ENCODE data around the gene CACNA1G. TPM values are rescaled to one million over a fixed set of nuclear protein-coding genes. Genes with fewer than 3 reads are reported as not detected.

The CACNA1G gene
- total RNA-seq, 1 donor from 2014 or later: 0.21 TPM

GRCh38 chr17:50632637-50633036 lies 72.1 kb downstream of the CACNA1G start:
- intact Hi-C loops (cut with DNase I): no loop called here
- Histone ChIP-seq H3K9me3 (no peaks in the 10 kb centered on the region), H3K4me1 (peaks cover 38% of the 10 kb centered on the region), H3K27ac (no peak overlapping the region), H3K36me3 (no peaks in the 10 kb centered on the region), H3K4me3 (no peak overlapping the region), H3K27me3 (ENCODE audit: low read depth) (peaks cover 51% of the 10 kb centered on the region)
- ATAC-seq: no peak
- TF ChIP-seq CTCF (IDR thresholded peaks at IDR 0.05): no peak
- DNase-seq: no peak

- Histone ChIP-seq H3K36me3 (no peaks in the 10 kb centered on the region), H3K9me3 (no peaks in the 10 kb centered on the region), H3K27ac (no peak overlapping the region), H3K4me1 (peaks cover 41% of the 10 kb centered on the region), H3K4me3 (no peak overlapping the region), H3K27me3 (ENCODE audit: low read depth) (peaks cover 40% of the 10 kb centered on the region)
- ATAC-seq (no peak), DNase-seq (no peak)
- intact Hi-C loops (cut with DNase I): no loop called here
- no peak for TF ChIP-seq CTCF (IDR thresholded peaks at IDR 0.05)
Observed at GRCh38 chr17:50633683-50634082, 73.2 kb downstream of the CACNA1G start.

- H3K9me3 ChIP-seq: no peaks in the 10 kb centered on the region
- peak; percentile 77 for DNase-seq
- H3K4me1 ChIP-seq: peaks cover 48% of the 10 kb centered on the region
- no peaks in the 10 kb centered on the region for H3K36me3 ChIP-seq
- peak within 1 kb of the TSS; percentile 59 for H3K4me3 ChIP-seq
- peaks cover 34% of the 10 kb centered on the region for H3K27me3 ChIP-seq (ENCODE audit: low read depth)
- peak within 1 kb of the TSS; percentile 64 for H3K27ac ChIP-seq
- TF ChIP-seq CTCF (IDR thresholded peaks at IDR 0.05): no peak
- intact Hi-C loops (cut with DNase I): no loop called here
- peak; percentile 73 to 78 for ATAC-seq
Observed at GRCh38 chr17:50634224-50634914, 73.9 kb downstream of the CACNA1G start, which contains the start of gene ABCC3. ABCC3 (plus strand) TSS chr17:50634881; CDS start chr17:50634937, 56 bp downstream.

- H3K9me3 ChIP-seq: no peaks in the 10 kb centered on the region
- peak; percentile 5 to 11 for ATAC-seq
- intact Hi-C loops (cut with DNase I): no loop called here
- H3K4me1 ChIP-seq: peaks cover 56% of the 10 kb centered on the region
- peak overlapping the region; percentile 64 for H3K27ac ChIP-seq
- H3K36me3 ChIP-seq: no peaks in the 10 kb centered on the region
- H3K27me3 ChIP-seq (ENCODE audit: low read depth): peaks cover 28% of the 10 kb centered on the region
- no peak for TF ChIP-seq CTCF (IDR thresholded peaks at IDR 0.05)
- DNase-seq: no peak
- H3K4me3 ChIP-seq: peak overlapping the region; percentile 59
Observed at GRCh38 chr17:50634915-50635731, 74.6 kb downstream of the CACNA1G start.

- peaks cover 60% of the 10 kb centered on the region for H3K4me1 ChIP-seq
- H3K27ac ChIP-seq: no peak overlapping the region
- ATAC-seq (no peak), DNase-seq (no peak)
- peak overlapping the region; percentile 59 for H3K4me3 ChIP-seq
- no peaks in the 10 kb centered on the region for H3K36me3 ChIP-seq
- no peak for TF ChIP-seq CTCF (IDR thresholded peaks at IDR 0.05)
- H3K27me3 ChIP-seq (ENCODE audit: low read depth): peaks cover 23% of the 10 kb centered on the region
- intact Hi-C loops (cut with DNase I): no loop called here
- no peaks in the 10 kb centered on the region for H3K9me3 ChIP-seq
Observed at GRCh38 chr17:50635732-50635981, 75.1 kb downstream of the CACNA1G start.
